Neutrophil (primary cell): ENCODE data around the gene PCK1.

ENCODE experiments used
- H3K27ac ChIP-seq: fragments of 200-600 bp; sonication (generic); 2 replicates; pipeline ENCODE4 v1.5.1; 2016; ENCODE audit warnings: mild to moderate bottlenecking, moderate library complexity
- H3K27me3 ChIP-seq: fragments of 200-600 bp; sonication (generic); 2 replicates; pipeline ENCODE4 v1.6.0; 2016; ENCODE audit warnings: mild to moderate bottlenecking
- H3K36me3 ChIP-seq: fragments of 200-600 bp; sonication (generic); 2 replicates; pipeline ENCODE4 v1.5.1; 2017
- H3K4me1 ChIP-seq, 2 experiments: fragments of 200-600 bp in 1 of 2; sonication (generic) in 1 of 2; 1 replicate in 1 of 2; 2 replicates in 1 of 2; pipeline versions ENCODE4 v1.5.1 to v1.6.1; 2013 to 2016; ENCODE audit warnings: low read depth in 1 of 2, low read length in 1 of 2, mild to moderate bottlenecking in 1 of 2, moderate library complexity in 1 of 2; ENCODE audit not compliant: control insufficient read depth in 1 of 2, insufficient read depth in 1 of 2
- H3K4me3 ChIP-seq, 2 experiments: fragments of 200-600 bp in 1 of 2; sonication (generic) in 1 of 2; 1 replicate in 1 of 2; 2 replicates in 1 of 2; pipeline ENCODE4 v1.5.1; 2013 to 2016; ENCODE audit warnings: low read depth in 1 of 2, low read length in 1 of 2, mild to moderate bottlenecking in 1 of 2, moderate library complexity in 1 of 2
- H3K9me3 ChIP-seq: fragments of 200-600 bp; sonication (generic); 2 replicates; pipeline ENCODE4 v1.5.1; 2016
- TF ChIP-seq, protein P1 (sequence below): fragments of 200-600 bp; sonication (generic); IDR thresholded peaks from 2 replicates; pipeline ENCODE4 v1.5.1; 2016; ENCODE audit warnings: antibody characterized with exemption

PCK1 gene

GRCh38 chr20:57573894-57574293 lies 13.0 kb downstream of the PCK1 start:
- H3K36me3 ChIP-seq = no peaks in the 10 kb centered on the region
- H3K9me3 ChIP-seq = no peaks in the 10 kb centered on the region
- H3K4me3 ChIP-seq = no peak overlapping the region
- TF ChIP-seq, protein P1, sequence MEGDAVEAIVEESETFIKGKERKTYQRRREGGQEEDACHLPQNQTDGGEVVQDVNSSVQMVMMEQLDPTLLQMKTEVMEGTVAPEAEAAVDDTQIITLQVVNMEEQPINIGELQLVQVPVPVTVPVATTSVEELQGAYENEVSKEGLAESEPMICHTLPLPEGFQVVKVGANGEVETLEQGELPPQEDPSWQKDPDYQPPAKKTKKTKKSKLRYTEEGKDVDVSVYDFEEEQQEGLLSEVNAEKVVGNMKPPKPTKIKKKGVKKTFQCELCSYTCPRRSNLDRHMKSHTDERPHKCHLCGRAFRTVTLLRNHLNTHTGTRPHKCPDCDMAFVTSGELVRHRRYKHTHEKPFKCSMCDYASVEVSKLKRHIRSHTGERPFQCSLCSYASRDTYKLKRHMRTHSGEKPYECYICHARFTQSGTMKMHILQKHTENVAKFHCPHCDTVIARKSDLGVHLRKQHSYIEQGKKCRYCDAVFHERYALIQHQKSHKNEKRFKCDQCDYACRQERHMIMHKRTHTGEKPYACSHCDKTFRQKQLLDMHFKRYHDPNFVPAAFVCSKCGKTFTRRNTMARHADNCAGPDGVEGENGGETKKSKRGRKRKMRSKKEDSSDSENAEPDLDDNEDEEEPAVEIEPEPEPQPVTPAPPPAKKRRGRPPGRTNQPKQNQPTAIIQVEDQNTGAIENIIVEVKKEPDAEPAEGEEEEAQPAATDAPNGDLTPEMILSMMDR = no peak
- H3K4me1 ChIP-seq = no peaks in the 10 kb centered on the region
- no peak overlapping the region for H3K27ac ChIP-seq
- peaks cover 86% of the 10 kb centered on the region for H3K27me3 ChIP-seq

DNA sequence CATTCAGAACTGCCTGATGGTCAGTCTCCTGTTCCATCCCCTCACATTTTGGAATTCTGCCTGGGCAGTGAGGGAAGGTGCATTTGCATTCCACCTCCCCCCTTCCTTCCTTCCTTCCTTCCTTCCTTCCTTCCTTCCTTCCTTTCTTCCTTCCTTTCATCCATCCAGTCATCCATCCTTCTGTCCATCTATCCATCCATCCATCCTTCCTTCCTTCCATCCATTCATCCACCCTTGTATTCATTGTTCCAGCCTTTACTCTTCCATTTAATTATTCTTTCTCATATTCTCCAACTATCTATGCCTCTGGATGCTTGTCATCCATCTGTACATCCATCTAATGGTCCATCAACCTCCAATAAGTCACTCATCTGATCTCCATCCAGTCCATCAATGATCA lies 14.0 kb downstream of the PCK1 start:
- Histone ChIP-seq H3K27ac (no peak overlapping the region), H3K27me3 (peaks cover 90% of the 10 kb centered on the region), H3K4me3 (no peak overlapping the region), H3K36me3 (no peaks in the 10 kb centered on the region), H3K9me3 (no peaks in the 10 kb centered on the region), H3K4me1 (no peaks in the 10 kb centered on the region)
- TF ChIP-seq, protein P1 = no peak

DNA sequence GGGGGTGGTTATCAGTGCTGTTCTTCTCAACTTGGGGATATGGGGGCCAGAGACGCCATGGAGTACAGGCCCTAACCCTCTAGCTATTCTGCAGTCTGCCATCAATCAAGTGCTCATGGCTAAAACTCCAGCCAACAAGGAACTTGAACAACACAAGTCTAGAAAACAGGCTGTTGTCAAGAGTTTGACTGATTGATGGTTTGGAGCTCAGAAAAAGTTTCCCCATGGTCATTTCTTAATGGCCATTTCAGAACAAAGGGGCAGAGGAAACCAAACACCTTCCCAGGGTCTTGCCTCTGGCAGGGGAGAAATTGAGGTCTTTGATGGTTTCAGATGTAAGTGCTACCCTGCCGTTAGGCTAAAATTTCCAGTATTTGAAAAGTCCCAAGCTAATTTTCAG lies 15.1 kb downstream of the PCK1 start:
- Histone ChIP-seq H3K4me1 (peaks cover 2 to 4% of the 10 kb centered on the region in 2 experiments), H3K9me3 (no peaks in the 10 kb centered on the region), H3K36me3 (no peaks in the 10 kb centered on the region), H3K4me3 (no peak overlapping the region), H3K27ac (no peak overlapping the region), H3K27me3 (peaks cover 92% of the 10 kb centered on the region)
- TF ChIP-seq, protein P1 = no peak

GRCh38 chr20:57576617-57577550 lies 16.0 kb downstream of the PCK1 start:
- H3K4me3 ChIP-seq = no peak overlapping the region
- no peaks in the 10 kb centered on the region for H3K36me3 ChIP-seq
- H3K27me3 ChIP-seq = peaks cover 91% of the 10 kb centered on the region
- no peaks in the 10 kb centered on the region for H3K9me3 ChIP-seq
- H3K27ac ChIP-seq = no peak overlapping the region
- TF ChIP-seq, protein P1 = no peak
- peaks cover 11 to 12% of the 10 kb centered on the region in 2 experiments for H3K4me1 ChIP-seq

DNA sequence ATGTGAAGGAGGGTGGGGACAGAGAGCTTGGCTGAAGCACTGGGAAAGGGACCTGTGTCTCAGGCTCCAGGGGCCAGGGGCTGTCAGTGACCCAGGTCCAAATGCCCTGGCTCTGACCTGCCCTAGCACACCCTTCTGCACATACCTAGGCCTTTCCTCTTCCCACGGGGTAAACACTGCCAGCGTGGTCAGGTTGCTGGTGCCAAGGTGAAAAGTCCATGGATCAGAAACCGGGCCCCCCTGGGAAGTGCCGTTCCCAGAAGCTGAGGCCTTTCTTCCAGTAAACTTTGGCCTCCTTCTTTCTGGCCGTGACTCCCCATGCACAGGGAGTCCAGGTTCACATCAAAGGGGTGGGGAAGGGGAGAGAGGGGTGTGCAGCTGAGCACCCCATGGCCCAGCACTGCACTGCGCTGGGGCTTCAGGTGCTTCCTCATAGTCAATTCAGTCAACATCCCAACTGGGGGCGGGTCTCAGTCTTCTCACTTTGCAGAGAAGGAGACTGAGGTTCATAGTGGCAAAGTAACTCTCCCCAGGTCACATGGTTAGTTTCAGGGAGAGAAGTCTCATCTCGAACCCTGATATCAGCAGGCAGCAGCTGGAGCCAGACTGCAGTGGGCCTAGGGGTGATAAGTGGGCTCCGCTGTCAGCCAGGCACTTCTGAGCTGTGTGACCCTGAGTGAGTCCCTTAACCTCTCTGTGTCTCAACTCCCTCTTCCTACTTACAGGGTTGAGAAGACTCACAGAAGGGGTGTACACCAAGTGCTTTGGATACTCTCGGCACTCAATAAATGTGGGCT lies 17.0 kb downstream of the PCK1 start:
- peaks cover 87% of the 10 kb centered on the region for H3K27me3 ChIP-seq

More for the DNA sequence above, 17.0 kb downstream of the PCK1 start:
- H3K27ac ChIP-seq = no peak overlapping the region
- TF ChIP-seq, protein P1 = no peak
- no peak overlapping the region for H3K4me3 ChIP-seq
- H3K9me3 ChIP-seq = no peaks in the 10 kb centered on the region
- peaks cover 21 to 22% of the 10 kb centered on the region in 2 experiments for H3K4me1 ChIP-seq
- no peaks in the 10 kb centered on the region for H3K36me3 ChIP-seq
